Body of pancreas (tissue), 4 donors: Measurements from ENCODE around the gene WNT9A.

Experiments
- POLR2A ChIP-seq, 3 donors: fragments of 450-650 bp; IDR thresholded peaks; one replicate each; pipeline ENCODE4 v1.6.1; 2016; ENCODE audit warnings: antibody characterized with exemption in 3 of 3, mild to moderate bottlenecking in 2 of 3
- TF ChIP-seq, protein P1 (sequence below), 7 experiments: fragments of 450-650 bp in 4 of 7; fragments of 200-600 bp in 3 of 7; sonication (generic) in 3 of 7; IDR thresholded peaks; one replicate each; pipeline ENCODE4 v1.5.1; 2016 to 2019; ENCODE audit warnings: antibody characterized with exemption in 7 of 7

- TF ChIP-seq, protein P1, sequence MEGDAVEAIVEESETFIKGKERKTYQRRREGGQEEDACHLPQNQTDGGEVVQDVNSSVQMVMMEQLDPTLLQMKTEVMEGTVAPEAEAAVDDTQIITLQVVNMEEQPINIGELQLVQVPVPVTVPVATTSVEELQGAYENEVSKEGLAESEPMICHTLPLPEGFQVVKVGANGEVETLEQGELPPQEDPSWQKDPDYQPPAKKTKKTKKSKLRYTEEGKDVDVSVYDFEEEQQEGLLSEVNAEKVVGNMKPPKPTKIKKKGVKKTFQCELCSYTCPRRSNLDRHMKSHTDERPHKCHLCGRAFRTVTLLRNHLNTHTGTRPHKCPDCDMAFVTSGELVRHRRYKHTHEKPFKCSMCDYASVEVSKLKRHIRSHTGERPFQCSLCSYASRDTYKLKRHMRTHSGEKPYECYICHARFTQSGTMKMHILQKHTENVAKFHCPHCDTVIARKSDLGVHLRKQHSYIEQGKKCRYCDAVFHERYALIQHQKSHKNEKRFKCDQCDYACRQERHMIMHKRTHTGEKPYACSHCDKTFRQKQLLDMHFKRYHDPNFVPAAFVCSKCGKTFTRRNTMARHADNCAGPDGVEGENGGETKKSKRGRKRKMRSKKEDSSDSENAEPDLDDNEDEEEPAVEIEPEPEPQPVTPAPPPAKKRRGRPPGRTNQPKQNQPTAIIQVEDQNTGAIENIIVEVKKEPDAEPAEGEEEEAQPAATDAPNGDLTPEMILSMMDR (IDR thresholded peaks at IDR 0.05), result no peak
- TF ChIP-seq POLR2A (IDR thresholded peaks at IDR 0.05), result no peak
Measured at GRCh38 chr1:227918083-227918700, 29.5 kb downstream of the WNT9A start.
